Measurements from ENCODE around the gene ARHGEF25.

Gene ARHGEF25

GRCh38 chr12:57606821-57607220 lies 4.4 kb upstream of the ARHGEF25 start:
- H3K27ac ChIP-seq = no peak overlapping the region
- H3K4me2 ChIP-seq = no peak overlapping the region
- H4K20me1 ChIP-seq (ENCODE audit: insufficient read depth) = no peaks in the 10 kb centered on the region
- no peaks in the 10 kb centered on the region for H3K79me2 ChIP-seq (ENCODE audit: insufficient read depth, low read depth)
- no peaks in the 10 kb centered on the region for H3K27me3 ChIP-seq (ENCODE audit: insufficient read depth, low read depth)
- peaks cover 36% of the 10 kb centered on the region for H3K4me1 ChIP-seq (ENCODE audit: low read depth, poor library complexity, severe bottlenecking)
- TF ChIP-seq CTCF (conservative IDR thresholded peaks at IDR 0.05; ENCODE audit: low read depth, low read length) = no peak
- no peak overlapping the region for H2AFZ ChIP-seq (ENCODE audit: low read depth)
- H3K9ac ChIP-seq = no peak overlapping the region
- no peak overlapping the region for H3K4me3 ChIP-seq (IDR thresholded peaks at IDR 0.05; ENCODE audit: insufficient read depth, low read depth, low read length)
- H3K36me3 ChIP-seq (ENCODE audit: insufficient read depth) = no peaks in the 10 kb centered on the region

GRCh38 chr12:57607958-57608663 lies 3.1 kb upstream of the ARHGEF25 start:
- H3K36me3 ChIP-seq (ENCODE audit: insufficient read depth) = no peaks in the 10 kb centered on the region
- no peak overlapping the region for H3K4me3 ChIP-seq (IDR thresholded peaks at IDR 0.05; ENCODE audit: insufficient read depth, low read depth, low read length)
- H3K4me2 ChIP-seq = no peak overlapping the region

GRCh38 chr12:57609101-57609780 lies 2.0 kb upstream of the ARHGEF25 start:
- no peak overlapping the region for H3K27ac ChIP-seq
- H3K79me2 ChIP-seq (ENCODE audit: insufficient read depth, low read depth) = no peaks in the 10 kb centered on the region
- H3K27me3 ChIP-seq (ENCODE audit: insufficient read depth, low read depth) = no peaks in the 10 kb centered on the region
- no peak overlapping the region for H3K4me3 ChIP-seq (IDR thresholded peaks at IDR 0.05; ENCODE audit: insufficient read depth, low read depth, low read length)
- H3K9ac ChIP-seq = no peak overlapping the region
- H4K20me1 ChIP-seq (ENCODE audit: insufficient read depth) = no peaks in the 10 kb centered on the region
- no peak for TF ChIP-seq CTCF (conservative IDR thresholded peaks at IDR 0.05; ENCODE audit: low read depth, low read length)
- no peak overlapping the region for H3K4me2 ChIP-seq
- H3K4me1 ChIP-seq (ENCODE audit: low read depth, poor library complexity, severe bottlenecking) = peaks cover 48% of the 10 kb centered on the region
- H3K36me3 ChIP-seq (ENCODE audit: insufficient read depth) = no peaks in the 10 kb centered on the region
- no peak overlapping the region for H2AFZ ChIP-seq (ENCODE audit: low read depth)

More at GRCh38 chr12:57607958-57608663, 3.1 kb upstream of the ARHGEF25 start:
- no peaks in the 10 kb centered on the region for H3K27me3 ChIP-seq (ENCODE audit: insufficient read depth, low read depth)
- TF ChIP-seq CTCF (conservative IDR thresholded peaks at IDR 0.05; ENCODE audit: low read depth, low read length) = no peak
- H4K20me1 ChIP-seq (ENCODE audit: insufficient read depth) = no peaks in the 10 kb centered on the region
- peaks cover 48% of the 10 kb centered on the region for H3K4me1 ChIP-seq (ENCODE audit: low read depth, poor library complexity, severe bottlenecking)
- H3K79me2 ChIP-seq (ENCODE audit: insufficient read depth, low read depth) = no peaks in the 10 kb centered on the region
- no peak overlapping the region; the same call in 1 of the 2 replicates for H3K27ac ChIP-seq
- no peak overlapping the region for H3K9ac ChIP-seq
- no peak overlapping the region for H2AFZ ChIP-seq (ENCODE audit: low read depth)

- Histone ChIP-seq H3K36me3 (ENCODE audit: insufficient read depth) (no peaks in the 10 kb centered on the region), H3K4me2 (no peak overlapping the region), H3K79me2 (ENCODE audit: insufficient read depth, low read depth) (no peaks in the 10 kb centered on the region), H2AFZ (ENCODE audit: low read depth) (no peak overlapping the region), H3K27me3 (ENCODE audit: insufficient read depth, low read depth) (no peaks in the 10 kb centered on the region), H3K27ac (no peak overlapping the region), H4K20me1 (ENCODE audit: insufficient read depth) (no peaks in the 10 kb centered on the region), H3K4me3 (IDR thresholded peaks at IDR 0.05; ENCODE audit: insufficient read depth, low read depth, low read length) (no peak overlapping the region), H3K4me1 (ENCODE audit: low read depth, poor library complexity, severe bottlenecking) (peaks cover 52% of the 10 kb centered on the region), H3K9ac (no peak overlapping the region)
- no peak for TF ChIP-seq CTCF (conservative IDR thresholded peaks at IDR 0.05; ENCODE audit: low read depth, low read length)
Observed at GRCh38 chr12:57609781-57610553, 1.3 kb upstream of the ARHGEF25 start.
